ENCODE data around the gene CRTC2.
A peak's percentile ranks its signal among the peaks of the same experiment; 100 is the strongest.

Gene CRTC2

DNA sequence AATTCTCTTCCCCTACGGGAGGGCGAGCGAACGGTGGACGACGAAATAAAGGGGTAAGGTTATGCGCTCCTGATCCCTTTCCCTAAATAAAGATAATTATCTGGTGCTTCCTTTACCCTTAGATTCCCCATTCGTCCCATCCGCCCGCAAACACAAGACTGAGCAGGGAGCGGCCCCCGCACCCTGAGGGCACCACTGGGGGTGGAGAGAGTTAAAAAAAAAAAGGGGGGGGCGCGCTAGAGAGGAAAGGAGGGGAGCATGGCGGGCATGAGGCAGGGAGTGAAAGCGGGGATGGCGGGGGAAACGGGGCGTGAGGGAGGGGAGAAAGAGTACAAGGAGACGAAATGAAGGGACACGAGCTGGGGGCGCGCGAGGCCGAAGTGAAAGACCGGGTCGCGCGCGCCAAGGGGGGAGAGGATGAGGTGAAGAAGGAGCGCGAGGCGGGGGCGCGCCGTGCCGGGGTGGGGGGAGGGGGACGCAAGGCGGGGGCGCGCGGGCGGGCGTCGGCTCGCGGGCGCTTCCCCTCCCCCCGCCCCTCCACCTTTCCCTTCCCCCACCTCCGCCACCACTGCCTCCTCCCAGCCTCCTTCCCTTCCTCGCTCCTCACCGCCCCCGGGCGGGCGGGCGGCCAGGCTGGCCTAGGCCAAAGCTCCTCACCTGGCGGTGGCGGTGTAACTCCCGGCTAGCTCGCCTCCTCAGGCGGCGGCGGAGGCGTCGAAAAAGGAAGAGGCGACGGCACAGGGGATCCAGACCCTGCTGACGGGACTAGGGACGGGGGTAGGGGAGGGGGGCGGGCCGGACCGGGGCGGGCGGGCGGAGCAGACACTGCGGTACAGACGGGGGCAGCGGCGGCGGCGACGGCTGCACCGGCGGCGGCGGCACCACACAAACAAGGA, 36.1 kb downstream of the CRTC2 start:
- Histone ChIP-seq H3K9me3 (no peaks in the 10 kb centered on the region), H3K36me3 (peaks cover 0 to 4% (median 0%) of the 10 kb centered on the region in 3 donors), H3K4me1 (peaks cover 4 to 46% (median 32%) of the 10 kb centered on the region in 4 donors), H3K27me3 (no peaks in the 10 kb centered on the region), H3K27ac (peak overlapping the region; percentile 95 to 97), H3K4me3 (peak overlapping the region; percentile 98 to 100)
- DNase-seq, result peak; percentile 39 to 81
- TF ChIP-seq, protein P1, sequence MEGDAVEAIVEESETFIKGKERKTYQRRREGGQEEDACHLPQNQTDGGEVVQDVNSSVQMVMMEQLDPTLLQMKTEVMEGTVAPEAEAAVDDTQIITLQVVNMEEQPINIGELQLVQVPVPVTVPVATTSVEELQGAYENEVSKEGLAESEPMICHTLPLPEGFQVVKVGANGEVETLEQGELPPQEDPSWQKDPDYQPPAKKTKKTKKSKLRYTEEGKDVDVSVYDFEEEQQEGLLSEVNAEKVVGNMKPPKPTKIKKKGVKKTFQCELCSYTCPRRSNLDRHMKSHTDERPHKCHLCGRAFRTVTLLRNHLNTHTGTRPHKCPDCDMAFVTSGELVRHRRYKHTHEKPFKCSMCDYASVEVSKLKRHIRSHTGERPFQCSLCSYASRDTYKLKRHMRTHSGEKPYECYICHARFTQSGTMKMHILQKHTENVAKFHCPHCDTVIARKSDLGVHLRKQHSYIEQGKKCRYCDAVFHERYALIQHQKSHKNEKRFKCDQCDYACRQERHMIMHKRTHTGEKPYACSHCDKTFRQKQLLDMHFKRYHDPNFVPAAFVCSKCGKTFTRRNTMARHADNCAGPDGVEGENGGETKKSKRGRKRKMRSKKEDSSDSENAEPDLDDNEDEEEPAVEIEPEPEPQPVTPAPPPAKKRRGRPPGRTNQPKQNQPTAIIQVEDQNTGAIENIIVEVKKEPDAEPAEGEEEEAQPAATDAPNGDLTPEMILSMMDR (IDR thresholded peaks at IDR 0.05), result no peak
- intact Hi-C loops (cut with DNase I; ENCODE audit: low total_unique reads), result loop anchor here (10.0 kb wide), 1 partner anchor 52 kb away; the partner anchor contains the start of gene JTB

DNA sequence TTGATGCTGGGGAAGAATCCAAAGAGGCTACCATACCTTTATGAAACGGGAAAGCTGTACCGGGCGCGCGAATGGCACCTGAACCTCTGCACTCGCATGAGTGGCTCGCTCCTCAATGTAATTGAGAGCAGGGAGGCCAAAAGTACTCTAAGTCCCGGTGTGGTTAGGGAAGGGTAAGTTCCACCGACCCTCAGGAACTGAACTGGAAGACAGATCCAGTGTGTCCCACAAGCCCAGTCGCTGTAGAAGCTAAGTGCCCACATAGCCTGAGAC, 36.7 kb downstream of the CRTC2 start:
- peaks cover 4 to 52% (median 34%) of the 10 kb centered on the region in 4 donors for H3K4me1 ChIP-seq
- intact Hi-C loops (cut with DNase I; ENCODE audit: low total_unique reads), result loop anchor here (10.0 kb wide), 1 partner anchor 53 kb away; the partner anchor contains the start of gene JTB
- no peaks in the 10 kb centered on the region for H3K9me3 ChIP-seq
- TF ChIP-seq, protein P1 (IDR thresholded peaks at IDR 0.05), result no peak
- no peaks in the 10 kb centered on the region for H3K27me3 ChIP-seq
- peak overlapping the region; percentile 98 to 100 for H3K4me3 ChIP-seq
- peak overlapping the region; percentile 95 to 97 for H3K27ac ChIP-seq
- DNase-seq, result no peak
- H3K36me3 ChIP-seq, result peaks cover 0 to 4% (median 0%) of the 10 kb centered on the region in 3 donors

DNA sequence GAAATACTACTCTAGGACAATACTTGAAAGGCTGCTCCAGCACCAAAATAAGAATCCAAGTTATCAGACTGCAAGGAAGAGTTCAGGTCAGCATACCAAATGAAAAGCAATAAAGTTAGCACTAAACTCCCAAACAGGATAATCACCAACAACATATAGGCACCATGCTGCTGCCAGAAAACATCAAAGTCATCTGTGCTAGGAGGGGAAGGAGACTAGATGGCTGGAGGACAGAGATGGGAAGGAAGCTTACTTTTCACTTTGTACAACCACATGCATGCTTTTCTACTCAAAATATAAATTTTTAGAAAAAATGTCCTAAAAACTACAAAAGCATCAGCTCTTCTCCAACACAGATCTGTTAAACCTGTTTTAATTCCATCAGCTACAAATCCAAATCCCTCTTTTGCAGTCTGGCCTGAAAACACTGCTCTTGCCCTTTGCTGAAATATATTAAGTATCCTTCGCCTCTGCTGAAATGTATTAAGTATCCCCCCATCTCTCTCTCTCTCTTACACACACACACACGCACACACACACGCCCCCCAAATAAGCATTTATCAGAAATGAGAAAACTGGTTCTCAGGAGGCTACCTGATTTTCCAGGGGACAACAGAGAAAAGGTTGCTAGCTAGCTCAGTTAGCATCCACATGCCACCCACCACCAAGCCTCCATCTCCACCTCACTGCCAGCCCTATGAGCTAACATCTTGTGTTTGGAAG, 37.2 kb downstream of the CRTC2 start:
- no peak for DNase-seq
- Histone ChIP-seq H3K27me3 (no peaks in the 10 kb centered on the region), H3K9me3 (no peaks in the 10 kb centered on the region), H3K27ac (peak overlapping the region; percentile 95 to 97), H3K4me1 (peaks cover 4 to 54% (median 34%) of the 10 kb centered on the region in 4 donors), H3K4me3 (peak overlapping the region; percentile 98 to 100), H3K36me3 (peaks cover 0 to 4% (median 0%) of the 10 kb centered on the region in 3 donors)
- TF ChIP-seq, protein P1 (IDR thresholded peaks at IDR 0.05), result no peak
- intact Hi-C loops (cut with DNase I; ENCODE audit: low total_unique reads), result loop anchor here (10.0 kb wide), 1 partner anchor 54 kb away; the partner anchor contains the start of gene JTB

DNA sequence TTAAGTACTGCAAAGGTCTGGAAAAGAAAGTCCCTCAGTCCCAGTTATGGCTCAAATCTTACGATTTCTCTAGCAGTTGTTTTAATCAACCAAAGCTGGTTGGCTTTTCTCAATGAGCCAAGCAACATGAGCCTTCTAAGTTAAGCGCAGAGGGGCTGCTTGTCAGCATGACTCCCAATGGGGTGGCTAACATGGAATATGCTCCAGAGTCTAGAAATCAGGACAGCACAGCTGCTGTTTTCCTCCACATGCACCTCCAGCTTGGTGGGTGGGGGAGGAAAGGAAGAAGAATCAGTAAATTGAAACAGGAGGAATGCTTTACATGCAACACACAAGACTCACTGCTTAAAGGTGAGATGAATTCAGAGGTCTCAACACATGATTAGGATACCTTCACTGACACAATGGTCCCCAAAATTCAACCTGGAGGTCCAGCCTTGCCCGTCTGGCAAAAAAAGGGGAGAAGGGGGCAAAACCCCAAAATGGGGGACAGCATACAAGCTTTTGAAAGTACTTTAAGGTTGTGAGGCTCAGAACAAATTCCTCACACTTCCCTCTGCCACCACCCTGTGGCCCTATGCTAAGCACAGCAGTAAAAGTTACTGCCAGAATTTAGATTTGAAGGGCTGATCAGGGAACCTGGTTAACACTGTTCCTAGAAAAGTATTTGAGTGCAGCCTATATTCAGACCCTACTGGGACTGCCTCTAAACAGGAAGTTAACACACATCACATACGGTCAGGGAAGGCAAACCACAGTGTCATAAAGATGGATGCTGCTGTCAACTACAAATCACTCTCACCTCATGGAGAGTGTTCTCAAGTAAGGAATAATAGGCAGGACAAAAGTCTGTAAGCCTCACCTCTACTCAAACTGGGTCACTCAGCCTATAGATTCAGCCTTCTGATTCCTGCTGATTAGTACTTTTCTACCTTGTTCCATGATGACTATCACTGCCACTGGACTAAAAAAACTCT, 38.2 kb downstream of the CRTC2 start:
- H3K9me3 ChIP-seq, result no peaks in the 10 kb centered on the region
- peaks cover 0 to 8% (median 0%) of the 10 kb centered on the region in 3 donors for H3K36me3 ChIP-seq
- H3K27ac ChIP-seq, result peak overlapping the region; percentile 0 to 97
- peak overlapping the region; percentile 98 to 100 for H3K4me3 ChIP-seq
- no peaks in the 10 kb centered on the region for H3K27me3 ChIP-seq
- intact Hi-C loops (cut with DNase I; ENCODE audit: low total_unique reads), result loop anchor here (10.0 kb wide), 1 partner anchor 55 kb away; the partner anchor contains the start of gene JTB
- H3K4me1 ChIP-seq, result peaks cover 4 to 58% (median 34%) of the 10 kb centered on the region in 4 donors
- TF ChIP-seq, protein P1 (IDR thresholded peaks at IDR 0.05), result peak; percentile 21 to 28
- no peak for DNase-seq

DNA sequence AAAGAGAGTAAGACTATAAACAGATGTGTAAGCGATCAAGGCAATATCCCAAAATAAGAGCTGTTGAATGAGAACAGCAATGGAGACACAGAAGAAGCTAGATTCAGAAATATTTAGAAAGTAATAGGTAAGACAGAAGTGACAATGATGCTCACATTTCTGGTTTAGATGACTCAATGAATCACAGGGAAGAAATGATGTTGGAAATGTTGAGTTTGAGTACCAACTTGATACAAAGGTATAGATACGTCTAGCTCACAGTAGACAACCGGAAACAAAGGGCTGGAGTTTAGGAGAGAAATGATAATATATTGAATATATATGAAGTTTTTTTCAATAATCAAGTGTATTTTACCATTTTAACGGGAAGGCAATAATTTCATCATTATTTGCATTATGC, 42.1 kb downstream of the CRTC2 start:
- TF ChIP-seq, protein P1 (IDR thresholded peaks at IDR 0.05), result no peak
- Histone ChIP-seq H3K9me3 (no peaks in the 10 kb centered on the region), H3K27me3 (no peaks in the 10 kb centered on the region), H3K4me3 (no peak overlapping the region), H3K27ac (no peak overlapping the region), H3K36me3 (peaks cover 0 to 10% (median 0%) of the 10 kb centered on the region in 3 donors), H3K4me1 (peaks cover 0 to 53% (median 31%) of the 10 kb centered on the region in 4 donors)
- no peak for DNase-seq
- intact Hi-C loops (cut with DNase I; ENCODE audit: low total_unique reads), result no loop called here

Measured in tibial artery (tissue), 4 donors.